ENCODE data around the gene CD2. TPM values are rescaled to one million over a fixed set of nuclear protein-coding genes. Genes with fewer than 3 reads are reported as not detected.

The CD2 gene
- total and polyA plus RNA-seq, 2 of the 8 experiments (the other 6 are each of a cell fraction or from before 2014, with no cell fraction given) = not detected

DNA sequence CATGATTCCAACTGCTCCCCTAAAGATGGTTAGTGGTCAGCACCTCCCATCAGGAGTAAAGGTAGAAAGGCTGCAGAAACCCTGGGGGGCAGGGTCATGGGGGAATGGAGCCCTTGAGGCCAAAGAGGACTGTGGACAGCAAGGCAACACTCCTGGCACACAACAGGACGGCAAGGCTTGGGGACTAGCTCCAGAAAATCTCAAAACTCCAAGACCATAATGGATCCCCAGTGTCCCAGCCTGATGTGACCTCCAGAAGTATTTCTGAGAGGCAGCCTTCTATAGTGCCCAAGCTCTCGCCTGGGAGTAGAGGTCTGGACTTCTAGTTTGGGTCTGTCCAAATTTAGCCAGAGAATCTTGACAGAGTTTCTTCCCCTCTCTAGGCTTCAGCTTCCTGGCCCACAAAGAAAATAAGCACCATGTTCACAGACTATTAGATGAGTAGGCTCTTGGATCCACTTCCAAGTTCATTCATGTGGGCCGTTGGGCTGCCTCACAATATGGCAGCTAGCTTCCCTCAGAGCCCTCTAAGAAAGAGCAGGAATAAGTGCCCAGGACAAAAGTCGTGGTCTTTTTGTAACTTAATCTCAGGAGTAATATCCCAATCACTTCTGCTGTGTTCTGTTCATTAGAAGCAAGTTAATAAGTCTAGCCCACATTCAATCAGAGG is 6.9 kb downstream of the CD2 start:
- Histone ChIP-seq H3K9ac (replicated peaks in 1 of 4; ENCODE audit: extremely low read depth in 1 of 4, low read depth in 3 of 4, low read length in 3 of 4) (no peak overlapping the region), H3K36me3 (ENCODE audit: control insufficient read depth in 2 of 4, insufficient read depth in 4 of 4, low read length in 3 of 4) (no peaks in the 10 kb centered on the region), H3K4me1 (replicated peaks in 1 of 4; ENCODE audit: control insufficient read depth in 3 of 4, insufficient read depth in 4 of 4, low read length in 3 of 4) (no peaks in the 10 kb centered on the region), H3K9me3 (ENCODE audit: insufficient read depth in 2 of 2, low read depth in 1 of 2, low read length in 1 of 2) (no peaks in the 10 kb centered on the region), H2AFZ (ENCODE audit: low read length) (no peak overlapping the region), H3K79me1 (ENCODE audit: low read depth, low read length) (no peaks in the 10 kb centered on the region), H2BK120ac (replicated peaks; ENCODE audit: low read depth, low read length) (no peak overlapping the region), H3K27ac (ENCODE audit: low read depth, low read length) (no peak overlapping the region), H3K18ac (ENCODE audit: extremely low read depth, low read length) (no peak overlapping the region), H3K14ac (ENCODE audit: insufficient read length) (no peak overlapping the region), H3K4me3 (ENCODE audit: extremely low read depth in 1 of 4, insufficient read depth in 2 of 4, low read depth in 3 of 4, low read length in 4 of 4) (no peak overlapping the region), H3K79me2 (ENCODE audit: control insufficient read depth in 1 of 2, insufficient read depth in 2 of 2, low read length in 2 of 2) (no peaks in the 10 kb centered on the region), H4K20me1 (replicated peaks in 1 of 2; ENCODE audit: control insufficient read depth in 1 of 2, insufficient read depth in 2 of 2, low read length in 2 of 2) (no peaks in the 10 kb centered on the region), H2BK5ac (ENCODE audit: low read depth, low read length) (no peak overlapping the region), H4K8ac (ENCODE audit: extremely low read depth, insufficient read depth, low read length) (no peak overlapping the region), H3K4ac (replicated peaks; ENCODE audit: insufficient read length, low read depth, low read length) (no peak overlapping the region), H2AK5ac (ENCODE audit: low read depth, low read length) (no peak overlapping the region), H4K91ac (replicated peaks; ENCODE audit: insufficient read length, low read length) (no peak overlapping the region), H4K5ac (ENCODE audit: insufficient read length, low read depth, low read length) (no peak overlapping the region), H3K23me2 (ENCODE audit: low read depth, low read length) (no peaks in the 10 kb centered on the region), H2BK12ac (ENCODE audit: low read depth, low read length) (no peak overlapping the region), H2BK20ac (ENCODE audit: low read length) (no peak overlapping the region), H2BK15ac (ENCODE audit: low read length) (no peak overlapping the region), H3K56ac (replicated peaks; ENCODE audit: insufficient read length, low read depth, low read length) (no peak overlapping the region), H3K4me2 (ENCODE audit: insufficient read depth in 1 of 2, low read depth in 2 of 2, low read length in 2 of 2) (no peak overlapping the region), H3K23ac (ENCODE audit: insufficient read length) (no peak overlapping the region), H3K27me3 (replicated peaks in 1 of 4; ENCODE audit: control insufficient read depth in 3 of 4, extremely low read depth in 1 of 4, insufficient read depth in 3 of 4, low read length in 3 of 4) (no peaks in the 10 kb centered on the region)
- ChIA-PET POLR2A (ENCODE audit: partially characterized antibody) (no interaction called here), CTCF (ENCODE audit: partially characterized antibody) (interaction anchor here (0.7 to 1.2 kb wide), 6 partner anchors 12 to 121 kb away, joined by 3 to 4 read pairs (median 3); no protein-coding TSS in a partner anchor)
- DNase-seq (ENCODE audit: low read depth in 1 of 2, low spot score in 2 of 2) (peak in 1 of 2 experiments; percentile 24), FAIRE-seq (no peak)
- TF ChIP-seq HDAC2 (IDR thresholded peaks at IDR 0.05; ENCODE audit: borderline replicate concordance in 1 of 2, low read depth in 2 of 2, low read length in 2 of 2) = no peak
- no peak for TF ChIP-seq RNF2 (IDR thresholded peaks at IDR 0.05; ENCODE audit: borderline replicate concordance, low read depth, low read length, missing control alignments, poor library complexity, severe bottlenecking)
- no peak for TF ChIP-seq SIN3A (conservative IDR thresholded peaks at IDR 0.05 in 1 of 2, IDR thresholded peaks at IDR 0.05 in 1 of 2; ENCODE audit: low read depth in 1 of 2, low read length in 2 of 2)
- no peak for TF ChIP-seq TAF7 (optimal IDR thresholded peaks at IDR 0.05; ENCODE audit: borderline replicate concordance, low read depth, low read length)
- TF ChIP-seq CTBP2 (IDR thresholded peaks at IDR 0.05; ENCODE audit: borderline replicate concordance, insufficient read depth, insufficient read length, low read length) = no peak
- no peak for TF ChIP-seq POU5F1 (IDR thresholded peaks at IDR 0.05; ENCODE audit: low read depth, low read length)
- 61% methylated on average over 4 of the region's 4 CpGs; no CpG with 5 or more reads in 1 of the 2 experiments for WGBS, 2 experiments (ENCODE audit: extremely low coverage in 1 of 2, insufficient coverage in 1 of 2, insufficient read length in 1 of 2, insufficient replicate concordance in 2 of 2, low coverage in 1 of 2, low lambda C conversion rate in 2 of 2, missing lambda C conversion rate in 1 of 2)

Data from H1 (cell line).